IPS DF 4.7 (cell line): Measurements from ENCODE around the gene CNTNAP2.

Experiments used
- DNase-seq: peaks from one replicate; pipeline ENCODE4 v3.0.0-alpha.2; 2013; ENCODE audit warnings: low spot score; ENCODE audit errors: extremely low read depth

Gene CNTNAP2

DNA sequence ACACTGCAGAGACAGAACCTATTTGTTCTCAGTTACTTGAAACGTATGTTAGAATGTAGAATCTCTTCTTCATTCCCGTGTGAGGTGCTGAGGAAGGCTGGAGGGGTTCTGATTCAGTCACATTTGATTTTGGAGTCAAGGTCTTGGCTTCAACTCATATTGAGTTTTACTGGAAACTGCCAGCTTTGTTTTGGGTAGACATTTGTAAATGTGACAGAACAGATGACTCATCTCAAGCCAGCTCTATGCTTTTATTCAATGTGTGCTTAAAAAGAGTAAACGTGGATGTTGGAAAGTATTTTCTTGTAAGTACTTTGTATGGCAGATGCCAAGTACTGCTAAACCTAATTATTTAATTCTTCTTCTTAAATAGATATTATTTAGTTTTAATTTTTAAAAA is 1693.2 kb downstream of the CNTNAP2 start:
- DNase-seq = no peak

DNA sequence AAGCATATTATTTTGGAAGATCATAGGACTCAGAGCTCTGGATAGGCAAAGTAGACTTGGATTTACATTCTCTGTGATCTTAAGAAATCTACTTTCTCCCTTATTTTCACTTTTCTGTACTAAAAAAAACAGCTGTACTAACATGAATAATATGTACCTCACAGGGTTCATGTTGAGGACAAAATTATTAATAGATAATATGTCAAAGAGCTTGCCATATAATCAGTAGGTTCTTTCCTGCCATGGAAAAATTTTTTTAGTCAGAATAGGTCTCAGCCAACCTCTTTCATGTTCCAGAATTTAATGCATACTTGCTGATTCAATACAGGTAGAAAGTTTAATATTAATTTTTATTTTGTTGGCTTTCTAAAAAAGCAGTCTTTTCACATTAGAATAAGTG is 1693.7 kb downstream of the CNTNAP2 start:
- DNase-seq = no peak

DNA sequence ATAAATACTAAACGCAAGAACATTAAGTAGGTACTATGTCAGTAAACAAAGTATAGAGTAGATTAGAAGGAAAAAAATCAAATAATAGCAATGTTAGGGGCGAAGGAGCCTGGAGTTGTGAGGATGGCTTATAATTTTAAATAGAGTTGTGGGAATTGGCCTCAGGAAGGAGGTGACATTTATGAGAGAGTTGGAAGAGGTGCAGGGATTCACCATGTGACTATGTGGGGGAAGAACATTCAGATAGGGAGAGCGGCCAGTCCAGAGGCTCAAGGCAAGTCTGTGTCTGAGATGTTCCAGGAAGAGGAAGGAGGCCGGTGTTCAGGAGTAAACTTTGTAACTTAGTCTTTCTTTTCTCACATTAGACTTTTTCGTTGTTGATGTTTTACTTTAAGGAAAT is 1695.3 kb downstream of the CNTNAP2 start:
- no peak for DNase-seq

DNA sequence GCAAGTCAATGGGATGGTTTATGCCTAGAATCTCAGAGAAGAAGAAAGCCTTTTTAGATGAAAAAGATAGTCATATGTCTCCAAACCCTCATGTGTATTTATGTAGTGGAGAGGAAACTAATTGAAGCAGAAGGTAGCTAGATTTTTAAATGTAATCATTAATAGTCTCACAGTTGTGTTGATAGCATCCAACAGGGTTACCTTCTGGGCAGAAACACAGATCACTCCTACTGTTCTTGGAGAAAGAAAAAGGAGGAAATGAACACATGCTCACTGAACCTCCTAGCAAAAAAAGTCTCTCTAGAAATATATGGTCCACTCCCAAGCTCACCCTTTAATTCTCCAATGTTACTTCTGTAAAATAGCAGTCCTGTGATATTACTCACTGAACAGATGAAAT is 1696.7 kb downstream of the CNTNAP2 start:
- no peak for DNase-seq

DNA sequence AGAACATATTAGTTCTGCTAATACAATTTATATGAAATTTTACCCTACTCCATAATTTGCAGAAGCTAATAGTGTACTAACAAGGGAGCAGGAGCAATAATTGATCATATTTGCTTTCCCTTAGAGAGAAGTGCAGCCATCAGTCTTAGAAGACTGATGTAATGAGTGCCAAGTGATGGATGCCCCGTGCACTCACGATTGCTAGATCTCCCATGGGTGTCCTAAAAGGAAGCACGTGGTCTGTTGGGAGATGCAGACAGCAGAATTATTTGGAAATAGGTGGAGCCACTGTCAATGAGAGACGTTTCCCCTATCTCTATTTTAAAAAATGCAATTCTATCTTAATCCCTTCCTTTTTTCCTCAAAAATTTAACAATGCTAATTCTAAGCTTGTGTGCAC is 1701.7 kb downstream of the CNTNAP2 start:
- DNase-seq = no peak

DNA sequence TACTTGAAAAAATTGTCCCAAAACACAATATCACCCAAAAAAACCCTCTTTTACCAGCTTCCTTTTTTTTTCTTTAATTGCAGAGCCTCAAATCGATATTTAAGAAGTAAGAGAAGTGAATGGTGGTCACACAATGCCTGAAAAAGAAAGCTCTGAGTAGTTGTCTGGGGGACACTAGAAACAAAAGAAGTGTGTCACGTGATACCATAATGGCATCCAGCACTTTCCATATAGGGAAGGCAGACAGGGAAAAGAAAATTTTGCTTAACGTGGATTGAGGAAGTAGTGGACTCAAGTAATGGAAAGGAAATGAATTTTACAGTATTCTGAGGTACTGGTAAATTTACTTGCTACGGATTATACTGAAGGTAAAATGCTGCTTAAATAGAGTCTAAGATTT is 1708.1 kb downstream of the CNTNAP2 start:
- DNase-seq = no peak

DNA sequence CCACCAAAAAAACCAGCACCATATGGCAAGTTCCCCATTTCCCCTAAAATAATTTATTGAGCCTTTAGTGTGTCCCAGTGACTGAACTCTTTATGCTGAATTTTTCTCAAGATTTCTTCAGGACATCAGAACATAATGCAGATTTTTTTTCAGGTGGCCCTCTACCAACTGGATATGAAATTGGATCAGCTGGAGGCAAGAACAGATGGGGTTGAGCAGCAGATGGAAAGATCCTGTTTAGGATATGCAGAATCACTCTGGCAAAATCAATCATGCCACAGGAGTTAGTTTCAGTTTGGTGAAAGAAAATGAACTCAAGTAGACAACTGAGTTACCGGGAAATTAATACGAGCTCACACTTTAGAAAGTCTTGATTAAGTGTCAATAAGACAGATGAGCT is 1712.4 kb downstream of the CNTNAP2 start:
- DNase-seq = no peak

DNA sequence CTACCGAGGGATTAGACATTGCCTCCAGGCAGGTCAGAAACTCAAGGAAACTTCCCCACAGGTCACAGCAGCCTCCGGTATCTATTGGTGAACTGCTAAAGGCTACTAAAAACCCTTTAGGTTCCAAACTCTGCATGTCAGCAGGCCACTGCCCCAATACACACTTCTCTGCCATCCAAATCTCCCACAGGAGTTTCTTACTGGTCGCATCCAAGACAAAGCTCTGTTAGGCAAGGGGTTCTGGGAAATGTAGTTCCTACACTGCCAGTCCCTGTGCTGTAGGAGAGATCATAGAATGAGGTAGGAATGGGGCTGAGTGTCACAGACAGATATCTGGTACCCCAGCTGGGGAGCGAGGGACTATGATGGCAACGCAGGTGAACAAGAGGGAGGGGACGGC is 1717.0 kb downstream of the CNTNAP2 start:
- DNase-seq = peak; percentile 36

DNA sequence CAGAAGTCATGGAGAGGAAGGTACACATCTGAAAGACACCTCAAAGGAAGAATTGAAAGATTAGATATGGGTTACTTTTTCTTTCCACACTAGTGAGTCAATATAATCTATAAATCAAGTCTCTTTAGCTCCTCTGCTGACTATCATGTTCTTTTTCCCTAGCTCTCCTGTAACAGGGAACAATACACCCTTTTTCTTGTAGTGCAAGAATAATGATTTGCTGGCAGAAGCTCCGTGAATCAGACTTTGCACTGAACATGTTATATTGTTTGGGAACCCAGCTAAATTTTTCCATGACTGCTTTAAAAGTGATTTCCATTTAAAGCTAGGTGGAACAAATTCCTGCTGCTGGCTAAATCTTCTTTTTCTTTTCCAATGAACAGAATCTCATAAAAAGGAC is 1717.4 kb downstream of the CNTNAP2 start:
- DNase-seq = no peak

DNA sequence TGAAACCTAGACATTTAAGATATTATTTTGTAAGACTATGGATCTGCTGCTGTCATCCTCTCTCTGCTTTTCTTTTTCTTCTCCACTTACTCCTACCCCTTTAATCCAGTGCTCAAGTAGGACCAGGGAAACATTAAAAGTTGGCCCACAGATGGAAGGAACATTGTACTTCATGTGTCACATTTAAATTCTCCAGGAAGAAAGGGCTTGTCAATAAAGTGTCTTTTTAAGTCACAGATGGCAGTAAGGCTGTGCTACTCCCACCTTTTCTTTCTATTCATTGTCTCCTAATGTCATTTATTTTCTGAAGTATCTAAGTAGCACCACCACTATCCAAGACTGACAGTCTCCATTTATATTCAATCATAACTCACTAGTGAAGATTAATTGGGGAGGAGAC is 1736.2 kb downstream of the CNTNAP2 start:
- DNase-seq = no peak

DNA sequence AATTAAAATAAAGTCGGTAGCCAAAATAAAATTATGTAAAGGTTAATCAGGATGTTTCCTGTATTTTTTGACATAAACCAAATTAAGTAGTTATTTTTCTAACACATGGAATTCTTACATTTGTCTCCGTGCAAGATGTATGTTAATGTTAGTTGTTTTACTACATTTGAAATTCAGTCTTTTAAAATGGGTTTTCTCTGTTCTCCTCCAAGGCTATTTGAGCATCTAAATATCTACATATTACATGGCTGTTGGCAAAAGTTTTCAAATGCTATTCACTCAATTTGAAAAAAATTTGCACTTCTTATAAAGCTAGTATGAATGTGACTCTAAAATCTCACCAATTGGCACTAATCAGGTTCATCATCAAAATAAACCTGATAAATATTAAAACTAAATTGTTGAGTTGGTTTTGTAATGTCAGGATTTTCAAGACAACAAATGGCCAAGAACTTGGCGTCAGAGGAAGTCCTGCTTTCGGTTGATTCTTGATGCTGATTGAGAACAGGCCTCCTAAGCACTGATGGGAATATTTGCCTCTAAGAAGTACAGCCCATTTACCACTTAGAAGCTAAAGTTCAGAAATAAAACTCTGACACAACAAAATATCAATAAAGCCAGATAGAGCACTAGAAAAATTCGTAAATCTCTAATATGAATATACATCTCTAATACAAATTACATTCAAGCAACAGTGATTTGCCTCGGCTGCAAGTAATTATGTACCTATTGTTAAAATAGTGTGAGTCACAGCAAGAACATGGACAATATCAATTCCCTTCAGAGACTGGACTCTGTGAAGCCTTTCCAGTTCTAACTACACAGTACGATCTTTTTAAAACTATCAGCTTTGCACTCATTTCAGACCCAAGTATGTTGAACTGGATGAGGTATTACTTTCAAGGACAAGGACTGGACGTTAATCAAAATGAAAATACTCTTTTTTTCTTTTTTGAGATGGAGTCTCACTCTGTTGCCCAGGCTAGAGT is 1740.8 kb downstream of the CNTNAP2 start:
- no peak for DNase-seq

DNA sequence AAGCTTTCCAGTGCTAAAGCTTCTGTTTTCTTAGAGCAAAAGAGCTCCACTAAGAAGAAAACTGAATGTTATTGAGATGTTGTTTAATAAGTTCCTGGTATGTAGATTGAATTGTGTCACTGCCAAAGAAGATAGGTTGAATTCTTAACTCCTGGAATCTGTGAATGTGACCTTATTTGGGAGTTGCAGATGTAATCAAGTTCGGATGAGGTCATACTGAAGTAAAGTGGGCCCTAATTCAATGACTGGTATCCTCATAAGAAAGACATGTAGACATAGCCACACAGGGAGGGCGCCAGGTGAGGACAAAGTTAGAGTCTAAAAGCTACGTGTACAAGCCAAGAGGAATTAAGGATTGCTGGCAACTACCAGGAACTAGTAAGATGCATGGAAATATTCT is 1741.8 kb downstream of the CNTNAP2 start:
- DNase-seq = no peak

DNA sequence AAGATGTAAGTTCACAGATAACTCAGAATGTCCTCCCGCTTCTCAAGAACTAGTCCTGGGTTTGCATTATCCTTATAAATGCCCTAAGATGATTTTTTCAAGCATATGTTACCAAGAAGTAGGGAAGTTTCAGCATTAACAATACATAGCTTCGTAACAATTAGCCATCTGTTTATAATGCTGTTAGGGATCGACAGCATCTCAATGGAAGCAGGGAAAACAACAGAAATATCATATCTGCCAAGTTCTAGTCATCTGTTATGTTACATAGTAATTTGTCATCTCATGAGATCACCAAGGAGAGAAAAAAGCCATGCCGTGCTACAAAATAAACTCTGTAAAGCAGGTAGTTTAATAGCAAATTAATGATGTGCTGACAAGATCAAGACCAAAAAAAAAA is 1742.4 kb downstream of the CNTNAP2 start:
- no peak for DNase-seq

DNA sequence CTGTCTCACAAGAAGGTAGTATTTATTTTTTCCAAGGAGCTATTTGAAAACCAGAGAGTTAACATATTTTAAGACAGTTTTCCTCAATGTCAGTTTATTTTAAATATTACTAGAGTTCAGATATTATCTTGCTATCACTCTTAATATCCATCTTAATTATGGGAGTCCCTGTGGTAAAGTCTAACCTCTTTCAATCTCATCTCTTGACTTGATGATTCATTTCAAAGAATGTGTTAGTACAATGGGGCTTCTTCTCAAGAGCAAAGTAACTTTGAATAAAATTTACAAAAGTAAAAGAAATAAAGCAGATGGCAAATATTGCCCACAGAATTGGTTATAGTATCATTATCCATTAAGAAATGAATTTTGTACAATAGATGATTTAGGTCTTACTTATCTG is 1742.9 kb downstream of the CNTNAP2 start:
- DNase-seq = no peak

DNA sequence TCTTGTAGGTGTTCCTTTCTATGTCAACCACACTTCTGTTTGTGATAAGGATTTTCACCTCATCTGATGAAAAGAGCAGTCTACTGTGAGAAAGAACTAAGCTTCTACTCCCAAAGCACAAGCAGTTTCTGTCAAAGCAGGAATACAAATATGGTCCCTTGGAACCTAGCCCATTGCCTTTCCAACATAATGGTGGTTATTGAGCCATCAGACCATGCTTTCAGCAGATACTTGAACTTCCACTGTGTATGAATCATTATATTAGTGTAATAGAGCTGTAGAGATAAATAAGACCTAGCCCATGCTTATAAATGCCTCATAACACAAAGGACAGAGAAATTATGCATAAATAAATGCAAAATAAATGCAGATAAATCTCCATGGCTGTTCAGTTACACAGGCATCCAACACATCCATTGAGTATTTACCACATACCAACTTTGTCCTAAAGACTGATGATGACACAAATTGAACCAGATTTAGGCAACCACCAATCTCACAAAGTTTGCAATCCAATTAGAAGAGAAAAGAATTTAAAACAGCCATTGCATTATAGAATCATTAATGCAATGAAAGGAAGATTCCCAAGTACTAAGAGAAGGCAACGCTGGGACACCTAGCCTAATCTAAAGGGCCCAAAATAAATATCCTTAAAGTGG is 1744.6 kb downstream of the CNTNAP2 start:
- no peak for DNase-seq

DNA sequence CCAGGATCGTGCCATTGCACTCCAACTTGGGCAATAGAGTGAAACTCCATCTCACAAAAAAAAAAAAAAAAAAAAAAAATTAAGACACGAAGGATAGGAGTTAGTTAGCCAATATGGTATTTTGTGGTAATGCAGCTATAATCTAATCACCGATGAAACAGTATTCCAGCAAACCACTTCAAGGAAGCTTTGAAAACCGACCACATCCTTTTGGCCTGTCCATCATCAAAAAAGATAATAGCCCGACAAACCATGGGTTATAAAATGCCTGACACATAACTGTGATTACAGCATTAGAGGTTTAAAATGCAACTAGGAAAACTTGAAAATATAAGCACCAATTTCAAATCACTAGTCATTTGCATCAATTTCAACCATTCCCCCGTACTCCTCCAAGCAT is 1745.3 kb downstream of the CNTNAP2 start:
- DNase-seq = no peak

DNA sequence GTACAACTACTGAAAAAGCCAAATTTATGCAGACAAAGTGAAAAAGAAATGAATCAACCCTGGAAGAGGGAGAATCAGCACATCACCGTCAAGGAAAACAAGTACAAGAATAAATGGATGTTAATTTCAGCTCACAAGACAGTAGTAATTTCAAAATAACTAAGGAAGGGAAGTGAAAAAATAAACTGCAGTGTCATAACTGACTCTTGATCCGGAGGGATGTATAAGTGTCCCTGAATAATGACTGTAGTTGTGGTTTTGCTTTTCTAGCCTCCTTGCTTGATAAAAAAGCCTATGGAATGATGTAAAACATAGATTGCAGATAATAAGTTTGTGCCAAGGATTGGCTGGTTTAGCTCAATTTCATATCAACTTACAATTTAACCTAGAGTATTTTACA is 1752.9 kb downstream of the CNTNAP2 start:
- DNase-seq = no peak

DNA sequence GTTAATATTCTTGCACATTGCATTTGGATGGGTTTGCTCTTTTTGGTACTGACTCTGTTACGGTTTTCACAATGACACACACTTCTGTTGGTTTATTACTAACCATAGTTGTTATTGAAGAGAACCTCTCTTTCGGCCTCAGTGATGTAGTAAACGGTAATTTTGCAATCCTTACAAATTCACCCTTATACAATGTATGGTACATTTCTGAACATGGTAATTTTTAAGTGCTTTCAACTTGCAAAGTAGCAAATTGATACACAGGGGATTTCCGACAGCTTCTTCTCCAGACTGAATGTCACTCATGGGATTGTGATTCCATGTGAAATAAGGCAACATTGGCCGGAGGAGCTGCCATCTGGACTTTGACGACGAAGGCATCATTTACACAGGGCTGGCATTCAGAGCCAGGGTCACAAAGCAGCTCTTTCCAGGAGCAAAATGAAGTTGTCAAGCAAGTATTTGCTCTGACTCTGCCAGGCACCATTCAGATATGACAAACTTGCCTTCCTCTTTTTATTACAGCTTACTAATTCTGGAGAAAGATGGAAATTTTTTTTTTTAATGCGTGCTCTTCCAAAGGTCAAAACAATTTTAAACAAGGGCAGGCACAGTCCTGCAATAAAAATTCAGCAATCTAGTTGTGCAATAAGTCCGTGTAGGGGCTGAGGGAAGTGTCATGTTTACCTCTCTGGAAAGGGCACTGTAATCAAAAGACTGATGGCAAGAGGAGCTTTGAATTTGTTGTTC is 1762.5 kb downstream of the CNTNAP2 start:
- no peak for DNase-seq

DNA sequence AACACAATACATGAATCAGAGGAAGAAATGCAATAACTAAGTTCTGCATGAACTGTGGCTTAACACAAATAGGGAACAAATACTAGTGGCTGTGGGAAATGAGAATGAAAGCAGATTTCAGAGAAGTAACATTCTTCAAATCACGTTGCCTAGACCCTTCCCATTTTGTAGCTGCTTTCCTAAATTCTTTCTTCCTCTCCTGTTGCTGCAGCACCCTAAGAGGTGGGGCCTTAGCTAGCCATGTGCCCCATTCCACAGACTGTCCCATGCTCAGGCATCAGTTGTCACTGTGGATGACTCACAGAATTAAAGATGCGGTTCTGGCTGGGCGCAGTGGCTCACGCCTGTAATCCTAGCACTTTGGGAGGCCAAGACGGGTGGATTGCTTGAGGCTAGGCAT is 1769.3 kb downstream of the CNTNAP2 start:
- DNase-seq = no peak

DNA sequence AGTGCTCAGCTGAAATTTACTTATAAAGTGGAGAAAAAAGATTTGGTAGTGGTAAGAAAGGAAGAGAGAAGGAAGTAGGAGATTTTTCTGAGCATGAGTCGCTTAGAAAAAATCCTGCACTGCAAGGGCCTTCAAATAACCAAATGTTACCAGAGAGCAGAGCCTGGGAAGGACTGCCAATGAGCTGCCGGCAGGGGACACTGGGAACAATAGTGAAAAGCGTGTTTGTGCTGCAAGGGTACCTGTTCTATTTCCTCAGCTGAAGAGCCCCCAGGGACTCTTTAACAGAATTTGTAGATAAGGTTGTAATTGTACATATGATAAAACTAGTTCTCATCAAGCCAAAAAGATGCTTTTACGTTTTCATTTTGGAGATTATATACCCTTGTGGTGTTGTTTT is 1777.7 kb downstream of the CNTNAP2 start:
- no peak for DNase-seq

DNA sequence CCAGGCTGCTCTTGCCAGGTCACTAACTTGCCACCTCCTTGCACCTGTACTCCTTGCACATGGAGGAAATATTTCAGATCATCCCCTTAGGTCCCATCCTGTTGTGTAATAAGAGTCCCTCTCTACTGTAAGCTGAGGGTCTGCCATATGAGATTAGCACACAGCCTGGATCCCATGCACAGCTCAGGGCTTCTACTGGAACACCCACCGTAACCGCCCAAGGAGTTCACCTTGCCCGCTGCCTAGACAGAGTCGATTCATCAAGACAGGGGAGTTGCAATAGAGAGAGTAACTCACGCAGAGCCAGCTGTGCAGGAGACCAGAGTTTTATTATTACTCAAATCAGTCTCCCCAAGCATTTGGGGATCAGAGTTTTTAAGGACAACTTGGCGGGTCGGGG is 1779.5 kb downstream of the CNTNAP2 start:
- DNase-seq = no peak
